Measurements from ENCODE around the gene KLHL10.

Gene KLHL10

GRCh38 chr17:41837761-41838538, at the start of gene KLHL10:
Gene KLHL10, plus strand, starts transcription at chr17:41837825. Its CDS starts 108 bp downstream, at chr17:41837933.
- no peak within 1 kb of the TSS for H3K27ac ChIP-seq

DNA sequence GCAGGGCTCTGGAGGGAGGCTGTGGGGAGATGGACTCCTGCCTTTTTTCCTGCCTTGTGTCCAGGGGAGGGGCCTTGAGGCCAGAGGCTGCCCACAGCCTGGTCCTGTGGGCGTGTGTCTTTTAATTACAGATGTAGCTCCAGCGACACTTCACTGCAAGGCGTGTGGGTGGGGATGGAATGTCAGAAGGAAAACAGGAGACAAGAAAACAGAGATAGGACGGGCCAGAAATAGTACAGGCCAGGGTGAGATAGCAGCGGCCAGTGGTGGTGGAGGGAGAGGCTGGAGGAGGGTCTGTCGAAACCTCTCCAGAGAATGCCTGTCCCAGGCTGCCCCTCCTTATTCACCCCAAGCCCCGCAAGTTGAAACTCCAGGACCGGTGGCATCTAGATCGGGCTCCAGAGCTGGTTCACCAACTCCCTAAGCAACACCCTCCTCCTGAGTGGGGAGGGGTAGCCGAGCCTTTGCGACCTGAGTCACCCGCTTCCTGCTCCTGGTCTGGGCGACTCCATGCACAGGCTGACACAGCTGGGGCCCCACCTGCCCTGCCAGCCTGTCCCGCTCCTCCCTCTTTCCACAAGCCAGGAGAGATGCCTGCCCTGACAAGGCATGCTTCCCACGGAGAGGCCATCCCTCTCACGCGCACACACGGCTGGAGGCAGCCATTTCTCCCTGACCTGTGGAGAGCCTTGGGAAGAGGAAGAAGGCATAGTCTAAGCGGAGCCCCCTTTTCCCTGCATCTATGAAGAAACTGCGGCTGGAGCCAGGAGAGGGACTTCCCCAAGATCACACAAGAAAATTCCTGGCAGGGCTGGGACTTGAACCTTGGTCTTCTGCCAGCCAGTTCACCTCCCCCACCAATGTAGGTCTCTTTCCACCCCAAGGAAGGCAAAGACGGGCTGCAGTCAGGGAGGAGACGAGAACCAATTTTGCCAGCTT, 44.5 kb upstream of the KLHL10 start:
- Histone ChIP-seq H3K36me3 (no peaks in the 10 kb centered on the region), H3K9me3 (no peaks in the 10 kb centered on the region), H3K27ac (0 out of 2 replicates have a peak overlapping the region, but pooled peaks have one; percentile 1), H3K4me1 (peaks cover 52% of the 10 kb centered on the region), H3K4me2 (peak overlapping the region; percentile 46), H3K27me3 (no peaks in the 10 kb centered on the region), H4K20me1 (no peaks in the 10 kb centered on the region), H3K4me3 (no peak overlapping the region), H3K9ac (no peak overlapping the region)
- no peak for TF ChIP-seq Cebpa-rat (IDR thresholded peaks at IDR 0.05)

More at GRCh38 chr17:41837761-41838538, at the start of gene KLHL10:
- Histone ChIP-seq H3K36me3 (peaks cover 15% of the 10 kb centered on the region; the same call in 1 of the 2 replicates), H3K4me2 (peak within 1 kb of the TSS; percentile 91), H3K9me3 (no peaks in the 10 kb centered on the region), H4K20me1 (peaks cover 6% of the 10 kb centered on the region; the same call in 1 of the 2 replicates), H3K9ac (0 out of 2 replicates have a peak within 1 kb of the TSS, but pooled peaks have one; percentile 93), H3K4me1 (peaks cover 19% of the 10 kb centered on the region), H3K27me3 (no peaks in the 10 kb centered on the region), H3K4me3 (peak within 1 kb of the TSS; percentile 97)
- no peak for TF ChIP-seq Cebpa-rat (IDR thresholded peaks at IDR 0.05)

- no peak overlapping the region for H3K9ac ChIP-seq
Observed at GRCh38 chr17:41793784-41794539, 43.7 kb upstream of the KLHL10 start.

DNA sequence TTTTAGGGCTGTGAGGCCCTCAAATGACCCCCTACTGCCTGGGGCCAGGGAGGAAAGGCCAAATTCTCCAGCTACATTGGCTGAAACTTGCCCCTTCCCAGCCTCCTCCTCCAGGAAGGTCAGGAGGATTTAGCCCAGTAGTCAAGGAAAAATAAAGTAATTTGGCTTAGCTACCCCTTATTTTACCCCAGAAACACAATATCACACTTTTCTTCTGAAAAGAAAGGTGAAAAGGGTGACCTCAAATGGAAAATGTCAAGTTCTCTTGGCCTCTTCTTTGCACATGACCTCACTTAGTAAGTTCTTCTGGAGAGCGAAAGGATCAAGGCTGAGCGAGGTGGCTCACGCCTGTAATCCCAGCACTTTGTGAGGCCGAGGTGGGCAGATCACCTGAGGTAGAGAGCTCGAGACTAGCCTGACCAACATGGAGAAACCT, 43.1 kb upstream of the KLHL10 start:
- Histone ChIP-seq H3K4me2 (no peak overlapping the region), H3K4me1 (peaks cover 38% of the 10 kb centered on the region)

More at GRCh38 chr17:41793784-41794539, 43.7 kb upstream of the KLHL10 start:
- Histone ChIP-seq H3K4me3 (no peak overlapping the region), H3K4me1 (peaks cover 44% of the 10 kb centered on the region), H3K27ac (no peak overlapping the region), H3K9me3 (no peaks in the 10 kb centered on the region), H4K20me1 (no peaks in the 10 kb centered on the region), H3K4me2 (no peak overlapping the region; the same call in 1 of the 2 replicates), H3K27me3 (no peaks in the 10 kb centered on the region), H3K36me3 (no peaks in the 10 kb centered on the region)
- no peak for TF ChIP-seq Cebpa-rat (IDR thresholded peaks at IDR 0.05)

GRCh38 chr17:41796121-41796895, 41.3 kb upstream of the KLHL10 start:
- TF ChIP-seq Cebpa-rat (IDR thresholded peaks at IDR 0.05), result no peak
- H3K36me3 ChIP-seq, result no peaks in the 10 kb centered on the region
- H3K9ac ChIP-seq, result no peak overlapping the region
- no peaks in the 10 kb centered on the region for H3K9me3 ChIP-seq
- peaks cover 33% of the 10 kb centered on the region for H3K4me1 ChIP-seq
- no peaks in the 10 kb centered on the region for H3K27me3 ChIP-seq
- no peaks in the 10 kb centered on the region for H4K20me1 ChIP-seq
- H3K4me3 ChIP-seq, result no peak overlapping the region
- no peak overlapping the region for H3K4me2 ChIP-seq
- no peak overlapping the region for H3K27ac ChIP-seq

More for the DNA sequence above, 43.1 kb upstream of the KLHL10 start:
- H3K36me3 ChIP-seq, result no peaks in the 10 kb centered on the region
- H3K9ac ChIP-seq, result no peak overlapping the region
- no peak for TF ChIP-seq Cebpa-rat (IDR thresholded peaks at IDR 0.05)
- H3K4me3 ChIP-seq, result no peak overlapping the region
- H3K9me3 ChIP-seq, result no peaks in the 10 kb centered on the region
- H3K27me3 ChIP-seq, result no peaks in the 10 kb centered on the region
- H4K20me1 ChIP-seq, result no peaks in the 10 kb centered on the region
- H3K27ac ChIP-seq, result no peak overlapping the region

- Histone ChIP-seq H3K4me1 (peaks cover 34% of the 10 kb centered on the region), H3K4me2 (no peak overlapping the region), H3K9me3 (no peaks in the 10 kb centered on the region), H3K27me3 (no peaks in the 10 kb centered on the region), H4K20me1 (no peaks in the 10 kb centered on the region), H3K27ac (no peak overlapping the region), H3K4me3 (no peak overlapping the region), H3K9ac (no peak overlapping the region), H3K36me3 (peaks cover 5% of the 10 kb centered on the region; the same call in 1 of the 2 replicates)
- no peak for TF ChIP-seq Cebpa-rat (IDR thresholded peaks at IDR 0.05)
Observed at GRCh38 chr17:41797377-41797776, 40.2 kb upstream of the KLHL10 start.

- peaks cover 11% of the 10 kb centered on the region; the same call in 1 of the 2 replicates for H3K36me3 ChIP-seq
- no peak overlapping the region for H3K4me2 ChIP-seq
- no peaks in the 10 kb centered on the region for H4K20me1 ChIP-seq
- TF ChIP-seq Cebpa-rat (IDR thresholded peaks at IDR 0.05), result no peak
- no peak overlapping the region for H3K27ac ChIP-seq
- H3K4me3 ChIP-seq, result no peak overlapping the region
- no peaks in the 10 kb centered on the region for H3K27me3 ChIP-seq
- H3K9ac ChIP-seq, result no peak overlapping the region
- no peaks in the 10 kb centered on the region for H3K9me3 ChIP-seq
- peaks cover 32% of the 10 kb centered on the region for H3K4me1 ChIP-seq
Observed at GRCh38 chr17:41799366-41799765, 38.3 kb upstream of the KLHL10 start.

GRCh38 chr17:41800601-41801373, 36.8 kb upstream of the KLHL10 start:
- Histone ChIP-seq H3K4me2 (peak overlapping the region; percentile 66), H3K9me3 (no peaks in the 10 kb centered on the region), H3K27ac (peak overlapping the region; percentile 18; the same call in 1 of the 2 replicates), H3K9ac (no peak overlapping the region), H3K36me3 (peaks cover 16% of the 10 kb centered on the region; the same call in 1 of the 2 replicates), H3K27me3 (no peaks in the 10 kb centered on the region), H3K4me3 (no peak overlapping the region), H4K20me1 (no peaks in the 10 kb centered on the region), H3K4me1 (peaks cover 35% of the 10 kb centered on the region)
- TF ChIP-seq Cebpa-rat (IDR thresholded peaks at IDR 0.05), result no peak
